ENCODE data around the gene CACNA2D4.

Gene CACNA2D4

GRCh38 chr12:1933342-1934051 is 15.0 kb upstream of the CACNA2D4 start:
- no peak for DNase-seq (ENCODE audit: low read depth)

GRCh38 chr12:1932264-1932777 is 13.9 kb upstream of the CACNA2D4 start:
- DNase-seq (ENCODE audit: low read depth) = no peak

DNA sequence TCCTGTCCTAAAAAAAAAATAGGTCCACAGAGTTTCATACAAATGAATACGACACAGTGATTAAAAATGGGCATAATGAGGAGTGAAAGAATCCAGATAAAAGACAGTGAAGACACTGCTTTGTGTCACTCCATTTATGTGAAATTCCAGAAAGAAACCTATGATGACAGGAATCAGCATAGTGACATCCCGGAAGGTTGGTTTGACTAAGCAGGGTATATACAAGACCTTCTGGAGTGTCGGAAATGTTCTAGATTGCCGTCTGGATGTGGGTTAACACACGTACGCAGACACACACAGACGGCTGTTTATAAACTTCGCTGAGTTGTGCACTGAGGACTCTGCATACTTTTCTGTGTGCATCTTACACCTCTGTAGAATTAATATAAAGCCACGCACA is 13.2 kb upstream of the CACNA2D4 start:
- DNase-seq (ENCODE audit: low read depth) = no peak

DNA sequence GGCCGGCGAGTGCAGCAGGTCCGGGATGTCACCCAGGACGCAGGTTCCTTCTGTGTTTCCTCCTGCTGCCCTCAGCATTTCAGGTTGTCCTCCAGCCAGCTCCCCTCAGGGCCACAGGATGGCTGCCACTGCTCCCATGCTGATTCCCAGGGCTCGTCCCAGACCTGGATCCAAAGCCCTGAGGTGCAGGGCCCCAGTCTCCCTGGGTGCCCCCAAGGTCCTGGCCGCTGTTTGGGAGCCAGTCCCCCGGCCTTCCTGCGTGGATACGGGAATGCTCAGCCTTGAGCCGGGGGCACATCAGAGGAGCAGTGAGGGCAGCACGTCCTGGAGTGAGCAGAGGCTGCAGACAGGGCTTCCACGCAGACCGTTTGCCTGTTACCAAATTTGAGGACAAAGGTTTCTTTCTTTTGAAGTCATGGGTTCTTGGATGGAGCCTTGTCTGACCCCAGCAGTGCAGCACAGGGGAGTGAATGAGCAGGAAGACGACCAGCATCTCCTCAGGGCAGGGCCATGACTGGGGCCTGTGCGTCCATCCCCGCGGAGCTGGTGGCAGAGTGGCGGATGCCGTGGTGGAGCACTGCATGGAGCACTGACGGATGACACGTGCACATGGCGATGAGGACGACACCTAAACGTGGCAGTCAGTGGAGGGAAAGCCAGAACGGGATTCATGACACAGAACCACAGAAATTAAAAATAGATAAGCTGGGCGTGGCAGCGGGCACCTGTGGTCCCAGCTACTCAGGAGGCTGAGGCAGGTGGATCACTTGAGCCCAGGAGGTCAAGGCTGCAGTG is 12.5 kb upstream of the CACNA2D4 start:
- DNase-seq (ENCODE audit: low read depth) = no peak

DNA sequence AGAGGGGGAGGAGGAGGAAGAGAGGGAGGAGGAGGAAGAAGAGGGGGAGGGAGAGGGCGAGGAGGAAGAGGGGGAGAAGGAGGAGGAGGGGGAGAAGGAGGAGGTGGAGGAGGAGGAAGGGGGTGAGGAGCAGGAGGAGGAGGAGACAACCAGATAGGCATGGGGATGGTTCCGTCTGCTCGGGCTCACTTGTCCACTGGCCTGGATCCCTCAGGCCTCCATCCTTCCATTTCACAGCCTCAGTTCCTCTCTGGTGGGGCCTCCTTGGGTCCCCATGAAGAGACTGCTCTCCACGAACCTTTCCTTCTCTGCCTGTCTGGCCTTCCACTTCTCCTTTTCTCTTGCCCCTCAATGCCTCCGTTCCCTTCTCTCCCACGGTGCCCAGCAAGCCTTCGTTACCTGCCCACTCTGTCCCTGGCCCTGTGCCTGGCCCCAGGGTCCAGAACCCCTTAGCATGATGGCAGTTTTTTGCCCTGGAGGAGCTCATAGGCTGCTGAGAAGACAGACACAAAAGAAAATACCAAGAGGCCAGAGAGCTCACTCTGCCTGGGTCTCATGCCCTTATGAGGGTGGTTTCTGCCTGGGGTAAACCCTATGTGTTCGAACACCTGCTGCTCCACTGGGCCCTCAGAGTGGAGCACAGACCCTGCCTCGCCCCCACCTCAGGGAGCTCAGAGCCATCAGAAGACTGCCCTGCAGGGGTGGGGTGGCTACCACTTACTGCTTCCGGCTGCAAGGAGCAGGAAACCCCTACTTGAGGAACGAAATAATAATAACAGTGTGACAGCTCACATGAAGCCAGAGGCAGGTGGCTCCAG is 11.7 kb upstream of the CACNA2D4 start:
- no peak for DNase-seq (ENCODE audit: low read depth)

- DNase-seq (ENCODE audit: low read depth) = no peak
Observed at GRCh38 chr12:1929241-1929984, 11.0 kb upstream of the CACNA2D4 start.

- no peak for DNase-seq (ENCODE audit: low read depth)
Observed at GRCh38 chr12:1928439-1929121, 10.1 kb upstream of the CACNA2D4 start.

- no peak for DNase-seq (ENCODE audit: low read depth)
Observed at GRCh38 chr12:1927751-1928351, 9.4 kb upstream of the CACNA2D4 start.

DNA sequence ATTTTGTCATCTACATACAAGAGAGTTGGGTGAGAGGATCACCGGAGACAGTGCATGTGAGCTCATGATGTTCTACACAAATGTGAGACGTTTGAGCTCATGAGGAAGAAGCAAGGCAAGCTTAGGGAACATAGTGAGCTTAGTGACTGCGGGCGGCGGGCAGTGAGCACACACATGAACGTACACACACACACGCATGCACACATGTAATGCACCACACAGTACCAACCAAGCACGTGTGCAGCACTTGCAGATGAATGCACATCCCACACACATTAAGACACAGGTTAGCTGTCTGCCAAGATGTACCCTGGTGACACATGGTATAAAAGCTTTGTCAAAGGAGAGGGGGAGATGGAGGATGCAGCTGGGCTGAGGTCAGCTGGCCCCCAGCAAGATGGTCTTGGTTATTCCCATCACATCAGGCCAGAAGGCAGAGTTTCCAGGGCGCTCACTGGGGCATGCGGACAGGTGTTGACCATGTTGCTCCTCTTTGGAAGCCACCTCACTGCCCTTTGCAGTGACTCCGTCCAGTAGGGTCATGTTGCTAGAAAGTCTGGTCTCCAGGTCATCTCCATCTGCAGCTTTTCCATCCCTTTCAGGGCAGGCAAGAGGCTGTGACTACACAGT is 8.7 kb upstream of the CACNA2D4 start:
- no peak for DNase-seq (ENCODE audit: low read depth)

GRCh38 chr12:1926251-1926657 is 7.8 kb upstream of the CACNA2D4 start:
- DNase-seq (ENCODE audit: low read depth) = no peak

DNA sequence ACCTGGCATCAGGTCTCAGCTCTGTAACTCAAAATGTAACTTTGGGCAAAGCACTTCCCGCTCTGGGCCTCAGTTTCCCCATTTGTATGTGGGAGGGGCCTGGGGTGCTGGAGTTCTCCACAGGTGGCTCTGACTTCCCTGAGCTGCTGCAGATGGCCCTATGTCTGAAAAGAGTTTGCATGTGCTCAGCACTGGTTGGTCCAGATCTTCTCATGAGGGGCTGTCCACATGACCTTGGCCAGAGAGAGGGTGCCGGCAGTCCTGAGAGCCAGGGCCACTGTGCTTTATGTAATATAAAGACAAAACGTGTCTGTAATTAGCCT is 7.2 kb upstream of the CACNA2D4 start:
- no peak for DNase-seq (ENCODE audit: low read depth)

DNA sequence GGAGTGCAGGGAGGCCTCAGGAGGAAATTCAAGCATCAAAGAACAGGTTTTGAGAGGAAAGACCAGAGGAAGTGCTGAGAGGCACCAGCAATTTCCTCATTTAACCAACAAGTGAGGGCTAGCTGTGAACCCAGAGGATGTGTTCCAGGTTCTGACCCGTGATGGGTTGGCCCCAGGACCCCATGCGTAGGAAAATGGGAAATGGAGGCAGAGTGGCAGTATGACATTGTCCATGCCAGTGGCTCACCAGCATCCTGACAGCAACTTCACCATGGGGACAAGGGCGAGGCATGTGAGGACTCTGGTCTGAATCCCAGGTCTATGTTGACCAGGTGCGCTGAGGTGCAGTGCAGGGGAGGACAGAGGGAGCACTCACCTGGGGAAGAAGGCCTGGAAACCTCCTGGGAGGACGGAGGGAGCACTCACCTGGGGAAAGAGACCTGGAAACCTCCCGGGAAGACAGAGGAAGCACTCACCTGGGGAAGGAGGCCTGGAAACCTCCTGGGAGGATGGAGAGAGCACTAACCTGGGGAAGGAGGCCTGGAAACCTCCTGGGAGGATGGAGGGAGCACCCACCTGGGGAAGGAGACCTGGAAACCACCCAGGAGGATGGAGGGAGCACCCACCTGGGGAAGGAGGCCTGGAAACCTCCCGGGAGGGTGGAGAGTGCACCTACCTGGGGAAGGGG is 6.7 kb upstream of the CACNA2D4 start:
- no peak for DNase-seq (ENCODE audit: low read depth)

- no peak for DNase-seq (ENCODE audit: low read depth)
Observed at GRCh38 chr12:1922985-1923384, 4.5 kb upstream of the CACNA2D4 start.

- DNase-seq (ENCODE audit: low read depth) = no peak
Observed at GRCh38 chr12:1922075-1922709, 3.7 kb upstream of the CACNA2D4 start.

- DNase-seq (ENCODE audit: low read depth) = no peak
Observed at GRCh38 chr12:1920971-1921370, 2.5 kb upstream of the CACNA2D4 start.

DNA sequence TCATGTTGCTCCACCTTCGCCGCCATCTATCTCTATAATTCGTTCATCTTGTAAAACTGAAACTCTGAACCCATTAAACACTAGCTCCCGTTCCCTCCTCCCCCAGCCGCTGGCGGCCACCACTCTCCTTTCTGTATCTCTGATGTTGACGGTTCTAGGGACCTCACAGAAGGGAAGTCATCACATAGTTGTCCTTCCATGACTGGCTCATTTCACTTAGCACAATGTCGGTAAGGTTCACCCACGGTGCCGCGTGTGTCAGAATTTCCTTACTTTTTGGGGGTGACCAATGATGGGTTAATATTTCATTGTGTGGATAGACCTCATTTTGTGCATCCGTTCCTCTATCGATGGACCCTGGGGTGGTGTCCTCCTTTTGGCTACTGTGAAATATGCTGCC is 2.0 kb upstream of the CACNA2D4 start:
- no peak for DNase-seq (ENCODE audit: low read depth)

DNA sequence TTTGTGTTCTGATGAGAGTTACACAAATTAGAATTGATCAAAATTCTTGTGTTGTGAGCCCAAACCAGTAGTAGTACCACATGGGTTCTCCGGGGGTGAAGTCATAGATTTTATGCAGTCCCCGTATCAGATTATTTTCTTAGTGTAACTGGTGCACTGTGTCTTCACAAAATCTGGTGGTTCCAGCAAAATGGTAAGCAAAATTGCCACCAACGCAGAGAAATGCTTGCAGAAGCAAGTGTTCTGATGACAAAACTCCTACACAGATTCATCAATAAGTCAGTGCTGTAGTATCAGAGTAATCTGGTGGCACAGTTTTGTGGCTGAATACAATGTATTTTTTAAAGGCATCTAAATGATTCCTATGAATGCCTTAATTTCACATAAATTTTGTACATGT is 1.3 kb upstream of the CACNA2D4 start:
- no peak for DNase-seq (ENCODE audit: low read depth)

DNA sequence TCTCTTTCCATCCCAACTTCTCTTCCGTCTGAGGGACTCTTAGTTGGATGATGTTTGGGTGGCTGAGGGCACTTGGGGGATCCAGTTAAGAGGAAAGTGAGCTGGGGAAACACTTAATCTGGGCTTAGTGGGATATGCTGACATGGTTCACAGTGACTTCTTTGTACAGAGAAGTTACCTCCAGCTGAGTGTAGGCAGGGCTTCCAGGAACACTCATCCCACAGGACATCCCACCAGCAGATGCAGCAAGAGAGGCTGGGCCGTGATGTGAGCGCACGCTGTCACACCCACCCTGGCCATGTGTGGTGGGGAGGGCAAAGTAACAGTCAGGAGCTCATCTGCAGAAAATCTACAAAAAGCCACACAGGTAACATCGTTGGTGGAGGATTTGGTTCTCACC is 832 bp upstream of the CACNA2D4 start:
- DNase-seq (ENCODE audit: low read depth) = no peak

DNA sequence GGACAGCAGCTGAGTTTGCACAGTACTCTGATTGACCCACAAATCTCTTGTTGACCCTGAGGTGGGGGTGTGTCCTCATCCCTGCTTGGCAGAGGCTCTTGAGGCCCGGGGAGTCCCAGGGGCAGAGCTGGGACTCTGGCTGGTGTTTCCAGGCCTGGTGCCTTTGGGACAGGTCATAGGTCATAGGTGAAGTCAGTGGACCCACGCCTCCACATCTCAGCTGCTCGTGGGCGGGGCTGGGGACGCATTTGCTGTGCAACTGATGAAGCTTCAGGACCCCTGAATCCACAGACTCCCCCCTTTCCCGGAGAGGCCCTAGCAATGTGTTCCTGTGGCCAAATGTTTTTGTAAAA is 408 bp upstream of the CACNA2D4 start:
- DNase-seq (ENCODE audit: low read depth) = no peak
